Measurements from ENCODE around the gene MYPN.

MYPN gene

DNA sequence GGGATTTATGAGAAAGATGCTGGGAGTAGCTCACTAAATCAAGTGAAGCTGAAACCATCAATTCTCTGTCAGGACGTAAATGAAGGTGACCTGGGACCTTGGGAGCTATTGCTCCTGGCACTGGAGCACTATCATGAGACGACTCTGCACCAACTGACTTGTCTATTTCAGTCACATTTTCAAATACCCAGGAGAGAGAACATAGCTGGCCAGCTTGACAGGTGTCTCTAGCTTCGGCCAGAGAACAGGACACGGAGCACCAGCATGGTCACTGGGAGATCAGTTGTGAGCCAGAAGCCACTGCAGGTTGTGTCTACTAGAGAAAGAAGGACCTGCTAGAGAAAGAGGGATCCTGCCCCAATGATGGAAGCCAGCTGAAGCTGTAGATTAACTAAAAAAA, 140.0 kb downstream of the MYPN start:
- no peak overlapping the region for H2AFZ ChIP-seq (ENCODE audit: low read length)
- H3K4me1 ChIP-seq (ENCODE audit: insufficient read depth, low read length, severe bottlenecking): peaks cover 5% of the 10 kb centered on the region
- H3K79me2 ChIP-seq (ENCODE audit: insufficient read depth, low read length): no peaks in the 10 kb centered on the region
- H3K4me2 ChIP-seq (ENCODE audit: low read length): no peak overlapping the region
- no peaks in the 10 kb centered on the region for H3K9me2 ChIP-seq (ENCODE audit: low read depth, low read length)
- no peak for TF ChIP-seq EZH2 (IDR thresholded peaks at IDR 0.05; ENCODE audit: borderline replicate concordance, low read length)
- TF ChIP-seq, protein P1, sequence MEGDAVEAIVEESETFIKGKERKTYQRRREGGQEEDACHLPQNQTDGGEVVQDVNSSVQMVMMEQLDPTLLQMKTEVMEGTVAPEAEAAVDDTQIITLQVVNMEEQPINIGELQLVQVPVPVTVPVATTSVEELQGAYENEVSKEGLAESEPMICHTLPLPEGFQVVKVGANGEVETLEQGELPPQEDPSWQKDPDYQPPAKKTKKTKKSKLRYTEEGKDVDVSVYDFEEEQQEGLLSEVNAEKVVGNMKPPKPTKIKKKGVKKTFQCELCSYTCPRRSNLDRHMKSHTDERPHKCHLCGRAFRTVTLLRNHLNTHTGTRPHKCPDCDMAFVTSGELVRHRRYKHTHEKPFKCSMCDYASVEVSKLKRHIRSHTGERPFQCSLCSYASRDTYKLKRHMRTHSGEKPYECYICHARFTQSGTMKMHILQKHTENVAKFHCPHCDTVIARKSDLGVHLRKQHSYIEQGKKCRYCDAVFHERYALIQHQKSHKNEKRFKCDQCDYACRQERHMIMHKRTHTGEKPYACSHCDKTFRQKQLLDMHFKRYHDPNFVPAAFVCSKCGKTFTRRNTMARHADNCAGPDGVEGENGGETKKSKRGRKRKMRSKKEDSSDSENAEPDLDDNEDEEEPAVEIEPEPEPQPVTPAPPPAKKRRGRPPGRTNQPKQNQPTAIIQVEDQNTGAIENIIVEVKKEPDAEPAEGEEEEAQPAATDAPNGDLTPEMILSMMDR (IDR thresholded peaks at IDR 0.05; ENCODE audit: low read length): no peak
- no peak overlapping the region for H3K4me3 ChIP-seq (ENCODE audit: low read depth, low read length, poor library complexity, severe bottlenecking)
- H3K9ac ChIP-seq (ENCODE audit: low read length): no peak overlapping the region
- no peaks in the 10 kb centered on the region for H4K20me1 ChIP-seq (ENCODE audit: insufficient read depth, low read length)
- H3K9me3 ChIP-seq (ENCODE audit: low read length): no peaks in the 10 kb centered on the region
- no peaks in the 10 kb centered on the region for H3K27me3 ChIP-seq (ENCODE audit: insufficient read depth, low read length)
- no peak overlapping the region for H3K27ac ChIP-seq (ENCODE audit: low read depth, low read length, poor library complexity, severe bottlenecking)
- no peaks in the 10 kb centered on the region for H3K36me3 ChIP-seq (ENCODE audit: insufficient read depth, low read length)
- H3F3A ChIP-seq (ENCODE audit: insufficient read depth, low read length): no peaks in the 10 kb centered on the region

DNA sequence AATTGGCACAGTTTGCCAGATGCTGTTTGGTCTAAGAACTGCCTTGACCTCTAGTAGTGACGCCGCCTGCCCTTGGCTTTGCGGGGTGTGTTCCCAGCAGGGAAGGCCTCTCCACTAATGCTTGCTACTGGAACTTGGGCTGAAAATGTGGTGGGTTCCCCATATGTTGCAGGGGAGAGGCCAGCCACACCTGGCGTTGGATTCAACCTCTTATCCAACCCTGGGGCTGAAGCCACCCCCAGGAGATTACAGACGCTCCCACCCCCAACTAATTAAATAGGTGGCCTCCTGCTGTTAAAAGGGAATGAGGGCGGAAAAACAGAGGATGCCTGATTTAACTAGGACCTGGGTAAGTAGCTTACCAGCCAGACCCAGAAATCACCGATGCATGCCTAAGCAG, 141.9 kb downstream of the MYPN start:
- no peaks in the 10 kb centered on the region for H3K9me3 ChIP-seq (ENCODE audit: low read length)
- H4K20me1 ChIP-seq (ENCODE audit: insufficient read depth, low read length): no peaks in the 10 kb centered on the region
- no peak overlapping the region for H3K4me3 ChIP-seq (ENCODE audit: low read depth, low read length, poor library complexity, severe bottlenecking)
- H3K9me2 ChIP-seq (ENCODE audit: low read depth, low read length): no peaks in the 10 kb centered on the region
- H3F3A ChIP-seq (ENCODE audit: insufficient read depth, low read length): no peaks in the 10 kb centered on the region
- no peak for TF ChIP-seq EZH2 (IDR thresholded peaks at IDR 0.05; ENCODE audit: borderline replicate concordance, low read length)
- TF ChIP-seq, protein P1 (IDR thresholded peaks at IDR 0.05; ENCODE audit: low read length): no peak
- no peak overlapping the region for H3K9ac ChIP-seq (ENCODE audit: low read length)
- no peaks in the 10 kb centered on the region for H3K27me3 ChIP-seq (ENCODE audit: insufficient read depth, low read length)
- H3K79me2 ChIP-seq (ENCODE audit: insufficient read depth, low read length): no peaks in the 10 kb centered on the region
- no peak overlapping the region for H3K4me2 ChIP-seq (ENCODE audit: low read length)
- H2AFZ ChIP-seq (ENCODE audit: low read length): no peak overlapping the region
- peaks cover 5% of the 10 kb centered on the region for H3K4me1 ChIP-seq (ENCODE audit: insufficient read depth, low read length, severe bottlenecking)
- no peak overlapping the region for H3K27ac ChIP-seq (ENCODE audit: low read depth, low read length, poor library complexity, severe bottlenecking)
- no peaks in the 10 kb centered on the region for H3K36me3 ChIP-seq (ENCODE audit: insufficient read depth, low read length)

GRCh38 chr10:68251625-68252495, 142.6 kb downstream of the MYPN start:
- H3K4me1 ChIP-seq (ENCODE audit: insufficient read depth, low read length, severe bottlenecking): peaks cover 5% of the 10 kb centered on the region
- H3K27ac ChIP-seq (ENCODE audit: low read depth, low read length, poor library complexity, severe bottlenecking): no peak overlapping the region
- no peak for TF ChIP-seq EZH2 (IDR thresholded peaks at IDR 0.05; ENCODE audit: borderline replicate concordance, low read length)
- TF ChIP-seq, protein P1 (IDR thresholded peaks at IDR 0.05; ENCODE audit: low read length): no peak
- H3K9me3 ChIP-seq (ENCODE audit: low read length): no peaks in the 10 kb centered on the region
- no peak overlapping the region for H3K4me2 ChIP-seq (ENCODE audit: low read length)
- H3K9ac ChIP-seq (ENCODE audit: low read length): no peak overlapping the region
- H3K27me3 ChIP-seq (ENCODE audit: insufficient read depth, low read length): no peaks in the 10 kb centered on the region
- no peaks in the 10 kb centered on the region for H3K9me2 ChIP-seq (ENCODE audit: low read depth, low read length)
- H3F3A ChIP-seq (ENCODE audit: insufficient read depth, low read length): no peaks in the 10 kb centered on the region
- H3K79me2 ChIP-seq (ENCODE audit: insufficient read depth, low read length): no peaks in the 10 kb centered on the region
- H3K4me3 ChIP-seq (ENCODE audit: low read depth, low read length, poor library complexity, severe bottlenecking): no peak overlapping the region
- H3K36me3 ChIP-seq (ENCODE audit: insufficient read depth, low read length): no peaks in the 10 kb centered on the region
- H4K20me1 ChIP-seq (ENCODE audit: insufficient read depth, low read length): no peaks in the 10 kb centered on the region
- H2AFZ ChIP-seq (ENCODE audit: low read length): no peak overlapping the region

All from OCI-LY1 (cell line).